ENCODE measurements around the gene ALDH3A1.

GRCh38 chr17:19744492-19744891 lies 3.6 kb downstream of the ALDH3A1 start:
- TF ChIP-seq POLR2AphosphoS5 (IDR thresholded peaks at IDR 0.05; ENCODE audit: low read depth): no peak
- TF ChIP-seq EZH2 (IDR thresholded peaks at IDR 0.05; ENCODE audit: low read depth, unreplicated experiment): no peak
- TF ChIP-seq CTCF (conservative IDR thresholded peaks at IDR 0.05; ENCODE audit: low read depth in 2 of 2): no peak
- TF ChIP-seq ZNF462 (CRISPR knock-in tag; IDR thresholded peaks at IDR 0.05): no peak
- TF ChIP-seq CREB1 (CRISPR knock-in tag; IDR thresholded peaks at IDR 0.05; ENCODE audit: low read depth): no peak
- no peak for TF ChIP-seq REST (IDR thresholded peaks at IDR 0.05; ENCODE audit: unreplicated experiment)
- TF ChIP-seq EZH2phosphoT487 (IDR thresholded peaks at IDR 0.05; ENCODE audit: unreplicated experiment): no peak
- no peak for TF ChIP-seq ZNF331 (CRISPR knock-in tag; IDR thresholded peaks at IDR 0.05; ENCODE audit: low read depth)
- no peak for TF ChIP-seq ETS1 (IDR thresholded peaks at IDR 0.05)
- no peak for TF ChIP-seq NANOG (IDR thresholded peaks at IDR 0.05; ENCODE audit: borderline replicate concordance)
